PC-3 (cell line): ENCODE measurements around the gene TMEM94. TPM values are rescaled to one million over a fixed set of nuclear protein-coding genes. Genes with fewer than 3 reads are reported as not detected.

Source experiments
- ATAC-seq: fragments of 200-7000 bp; cut with Tn5 transposase; 2 replicates; pipeline ENCODE4 v1.9.1; 2020; ENCODE audit warnings: mild to moderate bottlenecking, moderate library complexity
- BruUV-seq: library from RNA; stranded (reverse); fragments of 400-500 nt; replicated peaks from 2 replicates; lab custom pipeline; 2021; lab: Mats Ljungman, UMichigan
- CTCF ChIA-PET: fragments of 300-600 bp; sonication (Branson Sonifier 250); formaldehyde crosslinking; loops from one replicate; lab custom pipeline; 2022; ENCODE audit warnings: antibody characterized with exemption; lab: Charles Lee
- POLR2A ChIA-PET: fragments of 300-600 bp; sonication (Branson Sonifier 250); formaldehyde crosslinking; loops from one replicate; lab custom pipeline; 2022; ENCODE audit warnings: antibody characterized with exemption; ENCODE audit not compliant: unreplicated experiment; lab: Charles Lee
- DNase-seq: peaks from one replicate; pipeline ENCODE4 v3.0.0-alpha.2; 2015
- H2AFZ ChIP-seq: fragments of 300-600 bp; sonication (generic); 2 replicates; pipeline ENCODE4 v1.6.0; 2016; ENCODE audit warnings: antibody characterized with exemption, low read length
- H3F3A ChIP-seq: fragments of 300-600 bp; sonication (generic); one replicate; pipeline ENCODE4 v1.6.0; 2017; ENCODE audit warnings: antibody characterized with exemption, low read length, control low read depth, mild to moderate bottlenecking; ENCODE audit not compliant: unreplicated experiment
- H3K27ac ChIP-seq: fragments of 300-600 bp; sonication (generic); 2 replicates; pipeline ENCODE4 v1.5.1; 2016; ENCODE audit warnings: mild to moderate bottlenecking, low read length
- H3K27me3 ChIP-seq: fragments of 300-600 bp; sonication (generic); 2 replicates; pipeline ENCODE4 v1.6.1; 2016; ENCODE audit warnings: low read length, mixed read lengths
- H3K36me3 ChIP-seq: fragments of 300-600 bp; sonication (generic); 2 replicates; pipeline ENCODE4 v1.6.1; 2016; ENCODE audit warnings: low read depth, mixed run types, low read length, mixed read lengths
- H3K4me1 ChIP-seq: fragments of 300-600 bp; sonication (generic); 2 replicates; pipeline ENCODE4 v1.5.1; 2016; ENCODE audit warnings: low read length; ENCODE audit not compliant: insufficient read depth
- H3K4me2 ChIP-seq: fragments of 300-600 bp; sonication (generic); 2 replicates; pipeline ENCODE4 v1.6.0; 2016; ENCODE audit warnings: low read length
- H3K4me3 ChIP-seq: fragments of 300-600 bp; sonication (generic); 2 replicates; pipeline ENCODE4 v1.5.1; 2016; ENCODE audit warnings: mild to moderate bottlenecking, low read length, mixed read lengths
- H3K79me2 ChIP-seq: fragments of 300-600 bp; sonication (generic); 2 replicates; pipeline ENCODE4 v1.6.1; 2017; ENCODE audit warnings: low read length, mixed read lengths
- H3K9ac ChIP-seq: fragments of 300-600 bp; sonication (generic); 2 replicates; pipeline ENCODE4 v1.6.0; 2016; ENCODE audit warnings: mild to moderate bottlenecking, low read length
- H3K9me2 ChIP-seq: fragments of 300-600 bp; sonication (generic); replicated peaks from 2 replicates; pipeline ENCODE4 v1.6.1; 2016; ENCODE audit warnings: mixed run types, low read length, mixed read lengths
- H3K9me3 ChIP-seq: fragments of 300-600 bp; sonication (generic); 2 replicates; pipeline ENCODE4 v1.6.1; 2016; ENCODE audit warnings: low read length, mixed read lengths
- H4K20me1 ChIP-seq: fragments of 300-600 bp; sonication (generic); 2 replicates; pipeline ENCODE4 v1.6.1; 2016; ENCODE audit warnings: low read length, mixed read lengths
- CTCF ChIP-seq: fragments of 300-600 bp; sonication (generic); conservative IDR thresholded peaks from 2 replicates; pipeline ENCODE4 v1.5.1; 2017; ENCODE audit warnings: antibody characterized with exemption, low read depth, mild to moderate bottlenecking, low read length
- EZH2 ChIP-seq: fragments of 300-600 bp; sonication (generic); IDR thresholded peaks from one replicate; pipeline ENCODE4 v1.6.1; 2017; ENCODE audit warnings: antibody characterized with exemption, mild to moderate bottlenecking, low read length; ENCODE audit not compliant: unreplicated experiment
- EZH2phosphoT487 ChIP-seq: fragments of 300-600 bp; sonication (generic); IDR thresholded peaks from 2 replicates; pipeline ENCODE4 v1.6.1; 2018; ENCODE audit warnings: mild to moderate bottlenecking, antibody characterized with exemption, low read length, borderline replicate concordance
- intact Hi-C: fragments of 100-400 bp; cut with micrococcal nuclease; formaldehyde crosslinking; loops from 2 replicates; pipeline ENCODE4 v1.9.0; 2023
- total RNA-seq: library from RNA; depleted of rRNA; stranded (reverse); fragments of >200 nt; gene quantifications from 2 replicates; pipeline ENCODE4 v1.2.3, GENCODE V29; 2014

The TMEM94 gene
- total RNA-seq, 1 experiment from 2014 or later: 45.6 TPM

GRCh38 chr17:75525806-75526554, 69.5 kb downstream of the TMEM94 start:
- no peak overlapping the region for H3K27ac ChIP-seq
- H3K4me1 ChIP-seq: peaks cover 15% of the 10 kb centered on the region
- H3F3A ChIP-seq: no peaks in the 10 kb centered on the region
- peak overlapping the region; percentile 67 for H3K4me3 ChIP-seq
- ChIA-PET CTCF (interaction anchor here (0.6 to 1.6 kb wide), 11 partner anchors 10 to 592 kb away, joined by 3 to 15 read pairs (median 5); partner anchors contain the start of gene TSEN54), POLR2A (interaction anchor here (0.5 to 0.7 kb wide), 3 partner anchors 10 to 128 kb away, joined by 4 to 6 read pairs (median 6); no protein-coding TSS in a partner anchor)
- H3K36me3 ChIP-seq: peaks cover 4% of the 10 kb centered on the region; the same call in 1 of the 2 replicates
- no peaks in the 10 kb centered on the region for H3K9me2 ChIP-seq
- peaks cover 40% of the 10 kb centered on the region for H3K79me2 ChIP-seq
- BruUV-seq: no TSS peak
- peak overlapping the region; percentile 80 for H3K4me2 ChIP-seq
- peaks cover 2% of the 10 kb centered on the region; the same call in 1 of the 2 replicates for H4K20me1 ChIP-seq
- TF ChIP-seq EZH2phosphoT487: no peak
- no peak for TF ChIP-seq CTCF
- no peak for TF ChIP-seq EZH2
- DNase-seq: peak; percentile 37
- peak; percentile 19 for ATAC-seq
- peak overlapping the region; percentile 71 for H2AFZ ChIP-seq
- H3K27me3 ChIP-seq: no peaks in the 10 kb centered on the region
- H3K9me3 ChIP-seq: no peaks in the 10 kb centered on the region
- intact Hi-C loops: loop anchor here (2.0 kb wide), 2 partner anchors 23 to 63 kb away; no protein-coding TSS in a partner anchor
- H3K9ac ChIP-seq: peak overlapping the region; percentile 43

- Histone ChIP-seq H2AFZ (peak overlapping the region; percentile 71; the same call in 1 of the 2 replicates), H3K4me2 (peak overlapping the region; percentile 80), H3K27ac (no peak overlapping the region), H3K9me3 (no peaks in the 10 kb centered on the region), H3K4me3 (peak overlapping the region; percentile 67), H4K20me1 (peaks cover 4% of the 10 kb centered on the region; the same call in 1 of the 2 replicates), H3F3A (no peaks in the 10 kb centered on the region), H3K27me3 (no peaks in the 10 kb centered on the region), H3K4me1 (peaks cover 23% of the 10 kb centered on the region), H3K9me2 (no peaks in the 10 kb centered on the region), H3K9ac (peak overlapping the region; percentile 43), H3K79me2 (peaks cover 46% of the 10 kb centered on the region), H3K36me3 (peaks cover 4% of the 10 kb centered on the region; the same call in 1 of the 2 replicates)
- no peak for TF ChIP-seq CTCF
- BruUV-seq: TSS peak; percentile 65
- ChIA-PET CTCF (interaction anchor here (0.6 to 1.4 kb wide), 4 partner anchors 10 to 121 kb away, joined by 3 to 9 read pairs (median 5); partner anchors contain the start of genes GRB2 and TSEN54), POLR2A (interaction anchor here (0.5 to 0.7 kb wide), 3 partner anchors 11 to 129 kb away, joined by 4 to 9 read pairs (median 6); no protein-coding TSS in a partner anchor)
- no peak for ATAC-seq
- intact Hi-C loops: loop anchor here (2.0 kb wide), 1 partner anchor 62 kb away; no protein-coding TSS in a partner anchor
- peak; percentile 29 for DNase-seq
Measured at GRCh38 chr17:75526555-75527270, 70.3 kb downstream of the TMEM94 start.
